ENCODE measurements around the gene DGKI.

The DGKI gene

DNA sequence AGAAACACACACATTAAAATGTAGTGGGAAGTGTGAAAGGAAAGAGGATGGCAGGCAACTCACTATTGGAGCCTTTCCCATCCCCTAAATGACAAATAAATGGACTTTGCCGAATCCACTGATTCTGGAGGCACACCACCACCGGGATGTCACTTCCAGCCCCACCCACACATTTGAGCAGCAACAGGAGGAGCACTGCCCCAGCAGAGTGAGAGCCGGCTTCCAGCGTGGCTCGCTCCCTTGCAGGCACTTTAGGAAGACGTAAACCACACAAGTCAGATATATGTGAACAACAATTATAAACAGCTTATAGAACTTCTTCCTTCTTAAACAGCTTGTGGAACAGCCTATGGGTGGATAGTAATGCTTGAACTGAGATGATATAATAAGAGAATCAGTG lies 191.0 kb downstream of the DGKI start:
- Mint-ChIP-seq H3K36me3 (ENCODE audit: low read depth) (no peaks in the 10 kb centered on the region), H3K4me3 (no peak overlapping the region), H3K4me1 (ENCODE audit: low read depth) (no peaks in the 10 kb centered on the region), H3K9me3 (no peaks in the 10 kb centered on the region), H3K27me3 (ENCODE audit: low read depth) (peaks cover 4% of the 10 kb centered on the region), H3K27ac (no peak overlapping the region)

- Mint-ChIP-seq H3K4me1 (ENCODE audit: low read depth) (no peaks in the 10 kb centered on the region), H3K36me3 (ENCODE audit: low read depth) (no peaks in the 10 kb centered on the region), H3K9me3 (no peaks in the 10 kb centered on the region)
These were observed 194.1 kb downstream of the DGKI start for GRCh38 chr7:137652721-137653120.

GRCh38 chr7:137647905-137648565 lies 198.7 kb downstream of the DGKI start:
- Mint-ChIP-seq H3K27me3 (ENCODE audit: low read depth) (no peaks in the 10 kb centered on the region), H3K36me3 (ENCODE audit: low read depth) (no peaks in the 10 kb centered on the region), H3K4me3 (no peak overlapping the region), H3K27ac (no peak overlapping the region), H3K9me3 (no peaks in the 10 kb centered on the region), H3K4me1 (ENCODE audit: low read depth) (no peaks in the 10 kb centered on the region)

More at GRCh38 chr7:137652721-137653120, 194.1 kb downstream of the DGKI start:
- Mint-ChIP-seq H3K27ac (no peak overlapping the region), H3K27me3 (ENCODE audit: low read depth) (no peaks in the 10 kb centered on the region), H3K4me3 (no peak overlapping the region)

DNA sequence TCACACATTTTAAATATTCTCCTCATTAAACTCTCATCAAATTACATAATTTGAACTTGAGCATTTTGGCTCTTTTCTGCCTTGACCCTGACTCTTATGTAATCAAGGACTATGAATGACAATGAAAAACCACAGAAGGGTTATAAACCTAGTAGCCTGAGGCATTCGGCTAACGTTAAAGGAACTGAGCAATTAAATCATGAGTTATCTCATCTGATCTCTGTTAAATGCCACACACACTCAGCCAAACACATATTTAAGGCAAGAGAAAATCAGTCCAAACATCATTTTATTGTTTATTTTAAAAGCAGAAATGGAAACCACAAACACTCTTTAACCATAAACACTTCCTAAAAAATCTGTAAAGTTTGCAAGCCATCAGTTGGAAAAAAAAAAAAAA lies 204.3 kb downstream of the DGKI start:
- no peak overlapping the region for H3K4me3 Mint-ChIP-seq
- H3K4me1 Mint-ChIP-seq (ENCODE audit: low read depth): no peaks in the 10 kb centered on the region
- no peaks in the 10 kb centered on the region for H3K27me3 Mint-ChIP-seq (ENCODE audit: low read depth)
- no peaks in the 10 kb centered on the region for H3K9me3 Mint-ChIP-seq
- no peaks in the 10 kb centered on the region for H3K36me3 Mint-ChIP-seq (ENCODE audit: low read depth)
- no peak overlapping the region for H3K27ac Mint-ChIP-seq

- Mint-ChIP-seq H3K9me3 (no peaks in the 10 kb centered on the region), H3K27ac (no peak overlapping the region), H3K36me3 (ENCODE audit: low read depth) (no peaks in the 10 kb centered on the region), H3K4me1 (ENCODE audit: low read depth) (no peaks in the 10 kb centered on the region), H3K27me3 (ENCODE audit: low read depth) (no peaks in the 10 kb centered on the region), H3K4me3 (no peak overlapping the region)
These were observed 204.7 kb downstream of the DGKI start for GRCh38 chr7:137642031-137642430.

- Mint-ChIP-seq H3K9me3 (no peaks in the 10 kb centered on the region), H3K27me3 (ENCODE audit: low read depth) (peaks cover 4% of the 10 kb centered on the region), H3K4me1 (ENCODE audit: low read depth) (no peaks in the 10 kb centered on the region), H3K4me3 (no peak overlapping the region), H3K36me3 (ENCODE audit: low read depth) (no peaks in the 10 kb centered on the region), H3K27ac (no peak overlapping the region)
These were observed 210.4 kb downstream of the DGKI start for GRCh38 chr7:137636376-137636775.

GRCh38 chr7:137635874-137636273 lies 210.9 kb downstream of the DGKI start:
- Mint-ChIP-seq H3K9me3 (no peaks in the 10 kb centered on the region), H3K36me3 (ENCODE audit: low read depth) (no peaks in the 10 kb centered on the region), H3K4me3 (no peak overlapping the region), H3K27ac (no peak overlapping the region), H3K4me1 (ENCODE audit: low read depth) (no peaks in the 10 kb centered on the region), H3K27me3 (ENCODE audit: low read depth) (peaks cover 4% of the 10 kb centered on the region)

DNA sequence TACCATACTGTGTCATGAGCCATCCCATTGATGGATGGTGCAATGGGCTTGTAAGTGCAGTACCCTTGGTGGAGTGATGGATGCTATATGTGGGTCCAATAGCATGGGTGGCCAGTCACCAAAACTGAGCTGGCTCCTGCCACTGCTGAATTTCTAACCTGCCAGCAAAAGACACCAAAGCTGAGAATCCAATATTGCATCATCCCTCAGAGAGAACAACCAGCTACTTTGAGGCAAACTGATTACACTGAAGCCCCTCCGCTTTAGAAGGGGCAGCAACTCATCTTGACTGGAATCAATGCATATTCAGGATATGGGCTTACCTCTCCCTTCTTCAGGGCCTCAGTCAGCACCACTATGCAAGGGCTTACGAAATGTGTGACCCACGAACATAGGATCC lies 211.6 kb downstream of the DGKI start:
- Mint-ChIP-seq H3K9me3 (no peaks in the 10 kb centered on the region), H3K27ac (no peak overlapping the region), H3K4me1 (ENCODE audit: low read depth) (no peaks in the 10 kb centered on the region), H3K36me3 (ENCODE audit: low read depth) (no peaks in the 10 kb centered on the region), H3K4me3 (no peak overlapping the region), H3K27me3 (ENCODE audit: low read depth) (peaks cover 4% of the 10 kb centered on the region)

DNA sequence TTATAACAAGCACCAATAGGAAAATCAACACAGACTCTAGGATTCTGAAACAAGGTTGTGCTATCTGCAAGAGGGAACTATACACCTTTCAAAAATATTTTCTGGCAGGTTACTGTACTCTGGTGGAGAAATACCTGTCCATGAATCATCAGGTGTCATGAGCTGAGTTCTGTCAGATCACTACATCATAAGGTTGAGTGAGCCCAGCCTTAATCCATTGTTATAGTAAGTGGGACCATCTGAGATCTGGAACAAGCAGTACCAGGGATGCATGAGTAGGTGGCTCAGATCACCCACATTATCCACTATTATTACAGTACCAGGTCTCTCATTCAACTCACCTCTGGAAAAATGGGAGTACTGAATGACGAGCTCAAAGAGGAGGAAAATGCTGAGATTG lies 212.4 kb downstream of the DGKI start:
- Mint-ChIP-seq H3K27ac (no peak overlapping the region), H3K4me1 (ENCODE audit: low read depth) (no peaks in the 10 kb centered on the region), H3K4me3 (no peak overlapping the region), H3K36me3 (ENCODE audit: low read depth) (no peaks in the 10 kb centered on the region), H3K27me3 (ENCODE audit: low read depth) (peaks cover 4% of the 10 kb centered on the region), H3K9me3 (no peaks in the 10 kb centered on the region)

GRCh38 chr7:137633133-137633532 lies 213.6 kb downstream of the DGKI start:
- peaks cover 4% of the 10 kb centered on the region for H3K27me3 Mint-ChIP-seq (ENCODE audit: low read depth)
- no peak overlapping the region for H3K4me3 Mint-ChIP-seq
- H3K4me1 Mint-ChIP-seq (ENCODE audit: low read depth): no peaks in the 10 kb centered on the region
- no peaks in the 10 kb centered on the region for H3K9me3 Mint-ChIP-seq
- H3K27ac Mint-ChIP-seq: no peak overlapping the region
- no peaks in the 10 kb centered on the region for H3K36me3 Mint-ChIP-seq (ENCODE audit: low read depth)

DNA sequence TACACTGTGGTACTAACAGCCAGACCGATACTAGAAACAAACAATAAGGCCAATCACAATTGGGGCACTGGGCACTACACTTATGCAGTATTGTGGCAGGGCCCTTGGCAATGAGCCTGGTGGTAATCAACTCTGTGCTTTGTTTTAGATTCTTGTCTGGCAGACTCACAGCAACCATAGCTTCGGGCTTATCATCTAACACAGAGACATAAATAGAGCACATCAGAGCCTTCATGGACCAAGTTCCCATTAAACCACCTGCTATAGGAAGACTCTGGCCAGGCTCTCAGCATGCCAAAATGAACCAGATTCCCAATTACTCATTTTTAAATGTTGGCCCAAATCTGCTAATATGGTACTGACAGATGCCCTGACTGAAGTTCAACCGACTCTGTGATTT lies 218.6 kb downstream of the DGKI start:
- Mint-ChIP-seq H3K27me3 (ENCODE audit: low read depth) (peaks cover 4% of the 10 kb centered on the region), H3K27ac (no peak overlapping the region), H3K4me3 (no peak overlapping the region), H3K4me1 (ENCODE audit: low read depth) (peaks cover 3% of the 10 kb centered on the region), H3K9me3 (no peaks in the 10 kb centered on the region), H3K36me3 (ENCODE audit: low read depth) (no peaks in the 10 kb centered on the region)

DNA sequence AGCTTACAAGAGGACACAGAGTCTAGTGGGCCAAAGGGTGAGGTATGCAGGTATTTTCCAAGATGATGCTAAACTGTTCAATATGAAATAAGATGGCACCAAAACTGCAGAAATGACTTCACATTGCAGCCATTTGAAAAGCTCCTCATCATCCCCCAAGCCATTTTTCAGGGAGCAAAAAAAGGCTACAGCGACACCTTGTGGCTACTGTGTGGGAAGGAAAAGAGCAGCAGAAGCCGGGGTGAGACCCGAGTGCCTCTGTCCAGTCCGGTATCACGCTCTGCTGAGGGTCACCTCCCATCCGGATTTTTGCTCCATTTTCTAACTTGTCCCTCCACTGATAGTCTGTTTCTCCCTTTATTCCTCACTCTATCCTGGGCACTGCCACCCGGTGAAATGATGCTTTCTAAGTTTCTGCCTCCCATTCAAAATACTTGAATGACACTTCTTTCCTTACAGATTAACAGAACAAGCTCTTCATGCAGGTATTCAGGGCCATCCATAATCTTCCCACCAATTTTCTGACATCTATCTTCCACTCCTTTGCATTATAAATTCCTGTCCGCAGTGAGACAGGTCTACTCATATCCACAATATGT lies 220.2 kb downstream of the DGKI start:
- Mint-ChIP-seq H3K27ac (no peak overlapping the region), H3K27me3 (ENCODE audit: low read depth) (no peaks in the 10 kb centered on the region), H3K9me3 (no peaks in the 10 kb centered on the region), H3K36me3 (ENCODE audit: low read depth) (no peaks in the 10 kb centered on the region), H3K4me3 (no peak overlapping the region), H3K4me1 (ENCODE audit: low read depth) (peaks cover 3% of the 10 kb centered on the region)

- Mint-ChIP-seq H3K4me3 (no peak overlapping the region), H3K9me3 (no peaks in the 10 kb centered on the region), H3K4me1 (ENCODE audit: low read depth) (peaks cover 3% of the 10 kb centered on the region), H3K27ac (no peak overlapping the region), H3K27me3 (ENCODE audit: low read depth) (no peaks in the 10 kb centered on the region), H3K36me3 (ENCODE audit: low read depth) (no peaks in the 10 kb centered on the region)
These were observed 221.6 kb downstream of the DGKI start for GRCh38 chr7:137625197-137625596.

GRCh38 chr7:137619181-137619580 lies 227.6 kb downstream of the DGKI start:
- Mint-ChIP-seq H3K9me3 (no peaks in the 10 kb centered on the region), H3K4me1 (ENCODE audit: low read depth) (no peaks in the 10 kb centered on the region), H3K4me3 (no peak overlapping the region), H3K27ac (no peak overlapping the region), H3K27me3 (ENCODE audit: low read depth) (no peaks in the 10 kb centered on the region), H3K36me3 (ENCODE audit: low read depth) (no peaks in the 10 kb centered on the region)

GRCh38 chr7:137618748-137619147 lies 228.0 kb downstream of the DGKI start:
- Mint-ChIP-seq H3K9me3 (no peaks in the 10 kb centered on the region), H3K27me3 (ENCODE audit: low read depth) (no peaks in the 10 kb centered on the region), H3K27ac (no peak overlapping the region), H3K4me3 (no peak overlapping the region), H3K4me1 (ENCODE audit: low read depth) (no peaks in the 10 kb centered on the region), H3K36me3 (ENCODE audit: low read depth) (no peaks in the 10 kb centered on the region)

All from T-helper 1 cell treated with Interleukin-12 subunit alpha and Interleukin-12 subunit beta and Interleukin-4 antibody, amounts not matched to agents 30 μg/mL and 1 μg/mL, for 36 hours (primary cell).